ENCODE measurements around the gene RPL39L.
A peak's percentile ranks its signal among the peaks of the same experiment; 100 is the strongest.
"Not testable (repeated sequence)": the region's sequence is repeated elsewhere in the genome, so short reads cannot be mapped to it uniquely, and the experiment has no call there.

The RPL39L gene

GRCh38 chr3:187136936-187137335, 2.4 kb downstream of the RPL39L start:
- DNase-seq (ENCODE audit: low read depth) = no peak

- no peak for DNase-seq (ENCODE audit: low read depth)
These were observed 3.0 kb downstream of the RPL39L start for GRCh38 chr3:187136337-187136736.

- DNase-seq (ENCODE audit: low read depth) = not testable (repeated sequence)
These were observed 4.1 kb downstream of the RPL39L start for GRCh38 chr3:187135172-187135690.

GRCh38 chr3:187133181-187133580, 6.1 kb downstream of the RPL39L start:
- not testable (repeated sequence) for DNase-seq (ENCODE audit: low read depth)

GRCh38 chr3:187132666-187133065, 6.6 kb downstream of the RPL39L start:
- no peak for DNase-seq (ENCODE audit: low read depth)

GRCh38 chr3:187131981-187132380, 7.3 kb downstream of the RPL39L start:
- DNase-seq (ENCODE audit: low read depth) = no peak

GRCh38 chr3:187130346-187131066, 8.8 kb downstream of the RPL39L start:
- DNase-seq (ENCODE audit: low read depth) = no peak

GRCh38 chr3:187125319-187126031, 13.8 kb downstream of the RPL39L start:
- no peak for DNase-seq (ENCODE audit: low read depth)

- no peak for DNase-seq (ENCODE audit: low read depth)
These were observed 17.0 kb downstream of the RPL39L start for GRCh38 chr3:187122261-187122660.

- no peak for DNase-seq (ENCODE audit: low read depth)
These were observed 19.0 kb downstream of the RPL39L start for GRCh38 chr3:187120326-187120725.

- no peak for DNase-seq (ENCODE audit: low read depth)
These were observed 24.8 kb downstream of the RPL39L start for GRCh38 chr3:187114511-187114910.

- DNase-seq (ENCODE audit: low read depth) = no peak
These were observed 26.1 kb downstream of the RPL39L start for GRCh38 chr3:187112934-187113793.

GRCh38 chr3:187110156-187110555, 29.1 kb downstream of the RPL39L start:
- no peak for DNase-seq (ENCODE audit: low read depth)

GRCh38 chr3:187107989-187108388, 31.3 kb downstream of the RPL39L start:
- DNase-seq (ENCODE audit: low read depth) = no peak

GRCh38 chr3:187105700-187106099, 33.6 kb downstream of the RPL39L start:
- DNase-seq (ENCODE audit: low read depth) = no peak

GRCh38 chr3:187104933-187105332, 34.4 kb downstream of the RPL39L start:
- DNase-seq (ENCODE audit: low read depth) = no peak

GRCh38 chr3:187104342-187104741, 35.0 kb downstream of the RPL39L start:
- DNase-seq (ENCODE audit: low read depth) = no peak

GRCh38 chr3:187103251-187103650, 36.0 kb downstream of the RPL39L start:
- DNase-seq (ENCODE audit: low read depth) = no peak

GRCh38 chr3:187102073-187102634, 37.1 kb downstream of the RPL39L start:
- no peak for DNase-seq (ENCODE audit: low read depth)

- DNase-seq (ENCODE audit: low read depth) = peak; percentile 48
These were observed 37.9 kb downstream of the RPL39L start for GRCh38 chr3:187101184-187102072.

- DNase-seq (ENCODE audit: low read depth) = peak; percentile 18
These were observed 40.3 kb downstream of the RPL39L start for GRCh38 chr3:187098923-187099512.

Measured in CMK (cell line).